Spleen (tissue), 7 donors: ENCODE results near the gene LATS1.

Experiments
- CTCF ChIP-seq, 11 experiments: fragments of 200-600 bp in 7 of 11; fragments of 450-650 bp in 4 of 11; sonication (generic) in 4 of 11; IDR thresholded peaks in 8 of 11; conservative IDR thresholded peaks in 3 of 11; 1 replicate in 7 of 11; 2 replicates in 4 of 11; pipeline versions ENCODE4 v1.4.0 to v1.8.0; 2016 to 2021; ENCODE audit warnings: antibody characterized with exemption in 11 of 11, inconsistent platforms in 4 of 11, mild to moderate bottlenecking in 1 of 11
- POLR2A ChIP-seq, 3 donors: fragments of 450-650 bp; IDR thresholded peaks; one replicate each; pipeline ENCODE4 v1.5.1; 2017; ENCODE audit warnings: antibody characterized with exemption in 3 of 3, mild to moderate bottlenecking in 1 of 3
- POLR2AphosphoS5 ChIP-seq, 3 donors: sonication (generic); formaldehyde crosslinking; IDR thresholded peaks; one replicate each; pipeline ENCODE4 v1.5.1; 2017; ENCODE audit warnings: antibody characterized with exemption in 3 of 3
- donor health status: DM: no; HTN: no; CAD: no; lungs with moderate emphysema.
- donor health status: DM: no; HTN: no; CAD: no.
- donor health status: DM: no; HTN: no; CAD: no.

GRCh38 chr6:149761438-149761837 is 43.5 kb upstream of the LATS1 start:
- no peak for TF ChIP-seq CTCF (IDR thresholded peaks at IDR 0.05 in 8 of 11, conservative IDR thresholded peaks at IDR 0.05 in 3 of 11)
- no peak for TF ChIP-seq POLR2A (IDR thresholded peaks at IDR 0.05)
- no peak for TF ChIP-seq POLR2AphosphoS5 (IDR thresholded peaks at IDR 0.05)
